Measurements from ENCODE around the gene SSBP2.
A peak's percentile ranks its signal among the peaks of the same experiment; 100 is the strongest.

SSBP2 gene

DNA sequence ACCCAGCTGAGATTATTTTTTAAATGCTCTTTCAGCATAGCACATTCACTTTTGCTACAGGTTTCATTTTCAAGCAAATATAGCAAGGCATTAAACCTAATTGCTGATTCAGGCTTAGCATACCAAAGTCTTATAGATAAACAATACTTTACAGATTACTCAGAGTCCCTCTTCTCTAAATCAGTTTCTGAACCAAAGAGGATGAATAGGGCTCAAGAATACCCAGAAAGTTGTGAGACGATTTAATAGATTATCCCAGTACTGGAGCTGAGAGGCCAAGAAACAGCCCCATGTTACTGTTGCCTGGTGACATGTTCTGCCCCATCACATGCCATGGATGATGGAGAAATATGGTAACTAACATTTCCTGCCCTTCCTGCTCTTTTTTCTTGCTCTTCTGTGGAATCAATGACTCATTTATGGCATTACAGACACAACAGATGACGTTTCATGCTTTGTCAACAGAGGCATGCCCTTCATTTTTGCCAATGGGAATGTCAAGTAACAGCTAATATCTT is 18.1 kb upstream of the SSBP2 start:
- no peak for DNase-seq

GRCh38 chr5:81767938-81768337 is 17.0 kb upstream of the SSBP2 start:
- DNase-seq: no peak

DNA sequence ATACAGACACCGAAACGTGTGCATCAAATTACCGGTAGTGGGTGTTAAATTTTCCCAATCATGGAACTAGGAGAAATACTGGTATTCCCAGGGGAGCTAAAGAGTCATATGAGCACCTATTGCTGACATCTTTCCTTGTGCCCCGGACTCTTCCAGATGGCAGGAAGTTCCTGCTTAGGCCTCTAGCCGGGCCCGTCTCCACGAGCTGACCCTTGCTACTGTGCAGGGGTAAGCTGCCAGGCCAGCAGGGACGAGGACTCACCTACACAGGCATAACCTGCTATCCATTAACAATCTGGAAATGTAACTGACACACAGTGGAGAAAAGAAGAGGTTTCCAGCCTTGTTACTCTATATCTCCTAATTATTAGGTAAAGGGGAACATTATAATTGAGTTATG is 16.2 kb upstream of the SSBP2 start:
- no peak for DNase-seq

GRCh38 chr5:81766611-81767010 is 15.7 kb upstream of the SSBP2 start:
- DNase-seq: no peak

GRCh38 chr5:81763294-81763928 is 12.5 kb upstream of the SSBP2 start:
- DNase-seq: no peak

DNA sequence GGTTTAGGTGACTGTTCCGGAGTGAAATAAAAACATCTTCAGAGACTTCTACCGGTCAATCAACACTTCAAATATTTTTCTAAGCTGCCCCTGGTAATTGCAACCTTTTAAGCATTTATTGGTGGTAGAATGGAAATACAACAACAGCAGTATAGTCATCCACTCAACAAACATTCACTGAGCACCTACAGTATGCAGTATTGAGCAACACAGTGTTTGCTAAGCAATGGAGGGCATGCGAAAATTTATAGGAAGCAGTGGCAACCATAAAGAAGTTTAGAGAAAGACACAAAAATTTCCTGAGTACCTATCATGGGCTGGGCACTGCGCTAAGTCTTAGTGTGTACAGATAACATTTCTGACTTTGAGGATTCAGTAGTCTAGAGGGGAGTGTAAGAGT is 12.0 kb upstream of the SSBP2 start:
- no peak for DNase-seq

GRCh38 chr5:81762401-81762800 is 11.5 kb upstream of the SSBP2 start:
- no peak for DNase-seq

GRCh38 chr5:81761970-81762369 is 11.1 kb upstream of the SSBP2 start:
- no peak for DNase-seq

DNA sequence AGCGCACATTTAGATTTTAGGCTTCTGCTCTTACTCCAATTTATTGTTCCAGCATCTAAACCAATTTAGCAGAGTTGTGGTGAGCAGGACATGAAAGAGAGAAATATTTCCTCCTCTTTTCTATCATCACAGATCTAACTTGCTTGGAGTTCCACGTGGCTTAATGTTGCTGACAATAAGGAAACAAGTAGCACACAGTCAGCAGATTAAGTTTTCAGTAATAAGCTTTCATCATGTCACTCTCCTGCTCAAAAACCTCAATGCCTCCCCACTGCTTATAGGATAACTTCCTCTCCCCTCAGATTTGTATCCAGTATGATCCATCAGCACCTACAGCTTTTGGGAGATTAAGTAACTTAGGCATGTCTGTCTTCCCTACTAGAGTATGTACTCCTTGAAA is 10.4 kb upstream of the SSBP2 start:
- DNase-seq: no peak

DNA sequence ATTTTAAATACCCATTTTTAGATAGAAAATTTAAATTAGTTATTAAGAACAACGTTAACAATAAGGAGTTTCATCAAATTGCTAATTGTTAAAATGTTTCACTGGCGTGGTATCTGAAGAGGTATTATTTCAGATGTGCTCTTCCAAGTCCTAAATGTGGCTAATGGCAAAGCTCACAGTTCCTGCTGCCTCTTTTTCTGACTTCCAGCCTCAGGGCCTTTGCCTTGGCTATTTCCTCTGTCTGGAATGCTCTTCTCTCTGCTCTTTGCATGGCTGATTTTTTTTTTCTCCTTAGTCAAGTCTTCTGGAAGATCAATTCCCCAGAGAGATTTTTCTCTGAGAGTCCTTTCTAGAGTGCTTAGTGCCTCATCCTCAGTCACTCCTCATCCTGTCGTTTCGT is 9.6 kb upstream of the SSBP2 start:
- no peak for DNase-seq

GRCh38 chr5:81759632-81760005 is 8.7 kb upstream of the SSBP2 start:
- no peak for DNase-seq

DNA sequence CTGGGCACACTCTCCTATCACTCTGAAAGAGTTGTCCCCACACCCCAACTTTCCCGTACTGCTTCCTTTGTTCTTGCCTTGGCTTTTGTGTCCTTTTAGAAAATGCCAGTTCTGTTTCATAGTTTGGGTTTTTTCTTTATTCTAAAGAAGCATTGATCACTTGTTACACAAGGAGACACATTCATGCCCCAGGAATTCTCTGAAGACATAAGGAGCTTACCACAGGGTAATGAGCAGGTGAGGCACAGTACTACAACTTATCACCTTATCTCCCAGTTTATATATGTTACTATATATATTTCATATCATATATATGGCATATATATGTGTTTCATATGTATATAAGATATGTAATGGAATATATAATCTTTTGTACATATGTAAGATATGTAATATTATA is 6.5 kb upstream of the SSBP2 start:
- no peak for DNase-seq

GRCh38 chr5:81756016-81756415 is 5.1 kb upstream of the SSBP2 start:
- DNase-seq: no peak

GRCh38 chr5:81755320-81755719 is 4.4 kb upstream of the SSBP2 start:
- DNase-seq: no peak

DNA sequence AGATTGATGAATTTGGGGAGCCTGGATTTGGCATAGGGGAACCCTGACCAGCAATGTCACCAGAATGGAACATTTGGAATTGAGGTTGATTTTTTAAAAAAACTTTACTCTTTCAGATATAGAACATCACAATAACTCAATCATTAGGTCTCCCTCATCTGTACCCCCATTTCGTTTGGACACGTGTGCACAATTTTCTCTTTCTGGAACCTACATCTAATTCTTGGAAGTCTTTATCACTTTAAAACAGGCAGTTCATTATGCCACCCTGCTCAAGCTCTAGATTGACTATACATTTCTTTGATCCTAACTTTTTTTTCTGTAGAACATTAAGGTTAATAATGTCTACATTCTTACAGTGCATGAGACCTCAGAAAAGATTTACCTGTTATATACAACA is 3.7 kb upstream of the SSBP2 start:
- no peak for DNase-seq

- DNase-seq: no peak
These were observed 2.5 kb upstream of the SSBP2 start for GRCh38 chr5:81753429-81753828.

DNA sequence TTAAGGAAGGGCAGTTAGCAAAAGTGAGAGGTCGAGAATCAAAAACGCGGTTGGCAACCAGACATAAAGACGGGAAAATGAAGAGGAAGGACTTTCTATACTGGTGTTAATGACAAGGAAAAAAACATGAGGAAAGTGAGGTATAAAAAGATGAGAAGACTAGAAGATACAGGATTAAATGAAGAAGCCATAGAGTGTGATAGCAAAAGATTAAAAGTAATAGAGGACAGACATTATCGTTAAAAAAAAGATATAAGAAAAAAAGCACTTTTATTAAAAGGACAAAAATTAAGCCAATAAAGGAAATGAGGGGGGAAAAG is 1.7 kb upstream of the SSBP2 start:
- no peak for DNase-seq

DNA sequence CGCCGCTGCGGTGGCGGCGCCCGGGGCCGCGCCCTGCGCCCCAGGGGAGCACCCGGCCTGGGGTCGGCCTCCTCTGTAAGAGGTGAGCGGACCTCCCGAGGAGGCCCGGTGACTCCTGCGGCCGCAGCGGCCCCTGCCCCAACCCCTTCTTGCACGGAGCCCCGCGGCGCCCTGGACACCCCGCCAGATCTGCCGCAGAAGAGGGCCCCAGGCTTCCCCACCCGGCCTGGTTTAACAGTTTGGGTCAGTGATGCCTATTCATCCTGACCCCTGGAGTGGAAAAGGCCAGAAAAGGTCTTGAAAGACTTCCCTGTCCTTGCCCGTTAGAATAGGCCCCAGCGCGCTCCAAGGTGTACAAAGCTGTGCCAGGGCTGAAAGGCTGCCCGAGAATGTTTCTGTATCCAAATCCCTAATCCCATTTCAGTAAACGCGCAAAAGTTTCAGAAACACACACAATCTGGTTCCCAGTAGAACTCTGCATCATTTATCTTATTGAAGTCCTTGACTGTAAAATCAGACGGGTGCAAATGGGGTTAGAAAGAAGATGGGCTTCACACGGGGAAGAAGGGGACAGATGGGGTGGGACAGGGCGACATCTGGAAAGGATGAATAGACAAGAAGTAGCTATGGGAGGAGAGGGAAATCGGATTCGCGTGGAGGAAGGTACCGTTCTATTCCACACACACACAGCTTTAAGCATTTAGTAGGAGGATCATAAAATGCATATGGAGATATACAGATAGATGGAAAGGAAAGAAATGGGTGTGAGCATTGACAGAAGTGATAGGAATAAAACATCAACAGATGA is 1.1 kb upstream of the SSBP2 start:
- DNase-seq: no peak

DNA sequence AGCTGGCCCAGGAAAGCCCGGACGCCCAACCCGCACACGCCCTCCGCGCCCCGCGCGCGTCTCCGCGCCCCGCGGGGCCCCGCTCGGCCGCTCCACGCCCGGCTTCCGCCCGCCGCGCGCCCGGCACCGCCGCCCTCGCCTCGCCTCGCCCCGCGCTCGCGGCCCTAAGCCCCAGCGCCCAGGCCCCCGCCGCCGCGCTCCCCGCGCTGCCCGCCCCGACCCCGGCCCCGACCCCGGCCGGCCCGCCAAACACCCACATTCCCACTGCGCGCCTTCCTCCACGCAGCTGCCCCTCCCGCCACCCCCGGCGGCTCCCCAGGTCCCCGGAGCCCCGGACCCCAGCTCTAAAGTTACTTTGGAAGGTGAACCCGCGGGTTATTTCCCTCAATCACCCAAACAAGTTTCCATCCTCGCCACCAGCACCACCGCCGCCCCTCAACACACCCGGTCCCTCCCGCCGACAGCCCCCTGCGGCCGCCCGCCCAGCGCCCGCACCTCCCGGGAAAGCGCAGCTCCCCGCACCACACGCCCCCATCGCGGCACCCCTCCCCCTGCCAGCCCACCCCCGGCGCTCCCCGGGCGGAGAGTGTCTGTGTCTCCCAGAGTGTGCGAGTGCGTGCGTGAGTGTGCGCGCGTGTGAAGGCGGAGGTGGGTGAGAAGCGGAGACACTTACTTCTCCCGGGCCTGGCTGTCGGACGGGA is 439 bp downstream of the SSBP2 start:
- DNase-seq: no peak

- DNase-seq: peak; percentile 59
These were observed 1.2 kb downstream of the SSBP2 start for GRCh38 chr5:81749561-81750307.

GRCh38 chr5:81749192-81749560 is 1.7 kb downstream of the SSBP2 start:
- DNase-seq: no peak

DNA sequence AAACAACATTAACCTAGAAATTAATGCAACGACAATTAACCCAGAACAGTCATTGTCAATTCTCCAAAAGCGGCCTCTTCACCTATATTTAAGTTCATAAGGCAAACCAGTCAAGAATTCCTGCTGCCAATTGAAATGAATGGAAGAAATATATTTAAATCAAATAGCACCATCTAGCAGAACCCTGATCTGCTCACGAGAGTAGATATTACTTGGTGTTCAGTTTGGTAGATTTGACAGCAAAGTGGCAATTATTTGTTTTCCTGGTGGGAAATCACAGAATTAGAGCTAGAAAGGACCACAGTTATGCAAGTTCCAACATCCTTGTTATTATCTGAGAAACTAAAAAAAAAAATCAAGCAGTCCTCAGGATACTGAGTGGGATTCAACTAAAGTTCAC is 2.3 kb downstream of the SSBP2 start:
- DNase-seq: no peak

- DNase-seq: no peak
These were observed 3.9 kb downstream of the SSBP2 start for GRCh38 chr5:81747030-81747429.
